ENCODE data around the gene KDM6A.

- TF ChIP-seq CTCF (IDR thresholded peaks at IDR 0.05; ENCODE audit: low read length): no peak
- no peak for TF ChIP-seq EZH2 (IDR thresholded peaks at IDR 0.05; ENCODE audit: borderline replicate concordance, low read length)
Observed at GRCh38 chrX:44873415-44874276, 658 bp downstream of the KDM6A start.
